Upper lobe of right lung (tissue), 1 donor: ENCODE data around the gene TMA7B. TPM values are rescaled to one million over a fixed set of nuclear protein-coding genes. Genes with fewer than 3 reads are reported as not detected.

Experiments used
- ATAC-seq: fragments of 200-7000 bp; cut with Tn5 transposase; one replicate; pipeline ENCODE4 v1.9.1; 2020; ENCODE audit warnings: mild to moderate bottlenecking, moderate library complexity
- DNase-seq: peaks from one replicate; pipeline ENCODE4 v3.0.0-alpha.2; 2020
- H3K27ac ChIP-seq: fragments of 200-600 bp; one replicate; pipeline ENCODE4 v1.8.0; 2022
- H3K27me3 ChIP-seq: fragments of 200-600 bp; one replicate; pipeline ENCODE4 v1.8.0; 2022; ENCODE audit warnings: mild to moderate bottlenecking
- H3K36me3 ChIP-seq: fragments of 200-600 bp; one replicate; pipeline ENCODE4 v1.8.0; 2022
- H3K4me1 ChIP-seq: fragments of 200-600 bp; one replicate; pipeline ENCODE4 v1.8.0; 2022
- H3K4me3 ChIP-seq: fragments of 200-600 bp; one replicate; pipeline ENCODE4 v1.8.0; 2022; ENCODE audit warnings: mild to moderate bottlenecking
- H3K9me3 ChIP-seq: fragments of 200-600 bp; one replicate; pipeline ENCODE4 v1.8.0; 2022
- CTCF ChIP-seq: fragments of 200-600 bp; IDR thresholded peaks from one replicate; pipeline ENCODE4 v1.8.0; 2022; ENCODE audit warnings: antibody characterized with exemption
- intact Hi-C: fragments of 100-400 bp; cut with DNase I; formaldehyde crosslinking; loops from one replicate; pipeline ENCODE4 v1.11.0; 2022
- total RNA-seq: library from RNA; stranded (reverse); fragmentation: NEBNext Ultra II Directional; extraction: Animal tissue kit (Norgen Biotek cat#: 25700); gene quantifications from one replicate; pipeline ENCODE4 v1.2.1, GENCODE V29; 2021
- donor health status: DM: no; HTN: yes; CAD: no; lungs with severe emphysema.

The TMA7B gene
- total RNA-seq, 1 donor from 2014 or later, result 0.69 TPM

DNA sequence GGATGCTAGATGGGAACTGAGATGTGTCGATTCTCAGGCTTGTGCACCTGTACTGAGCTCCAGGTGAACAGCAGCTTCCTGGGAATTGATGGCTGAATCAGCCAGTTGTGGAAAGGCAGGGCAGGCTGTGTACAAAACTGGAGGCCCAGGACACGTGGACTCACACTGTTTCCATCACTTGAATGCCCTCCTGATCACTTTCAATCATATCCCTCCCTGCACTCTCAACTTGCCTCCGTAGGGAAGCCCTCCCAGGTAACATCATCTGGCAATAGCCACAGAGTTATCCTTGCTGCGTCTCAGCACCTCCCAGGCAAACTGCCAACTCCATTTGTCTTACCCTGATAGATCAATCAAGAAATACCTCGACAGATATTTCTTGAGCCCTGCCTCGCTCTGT is 44.6 kb downstream of the TMA7B start:
- H3K27ac ChIP-seq, result no peak overlapping the region
- DNase-seq (no peak), ATAC-seq (no peak)
- no peaks in the 10 kb centered on the region for H3K36me3 ChIP-seq
- TF ChIP-seq CTCF, result no peak
- H3K27me3 ChIP-seq, result peaks cover 21% of the 10 kb centered on the region
- no peaks in the 10 kb centered on the region for H3K9me3 ChIP-seq
- no peaks in the 10 kb centered on the region for H3K4me1 ChIP-seq
- H3K4me3 ChIP-seq, result no peak overlapping the region
- intact Hi-C loops, result no loop called here

DNA sequence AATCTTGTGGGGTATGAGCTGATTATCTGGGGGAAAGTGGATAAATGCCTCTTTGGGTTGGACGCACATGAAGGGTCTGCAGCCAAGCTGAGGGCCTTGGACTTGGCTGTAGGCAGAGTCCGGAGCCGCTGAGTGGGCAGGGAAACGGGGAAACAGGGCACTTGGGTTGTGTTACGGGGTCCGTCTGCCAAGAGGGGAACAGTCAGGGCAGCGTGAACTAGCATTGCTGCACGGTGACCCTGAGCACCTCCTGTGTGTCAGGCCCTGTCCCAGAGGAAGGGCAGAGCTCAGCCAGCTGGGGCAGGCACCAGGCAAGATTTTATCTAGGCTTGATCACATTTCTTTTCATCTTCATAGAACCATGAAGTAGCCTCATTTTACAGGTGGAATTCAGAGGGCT is 46.4 kb downstream of the TMA7B start:
- Histone ChIP-seq H3K27me3 (peaks cover 37% of the 10 kb centered on the region), H3K4me1 (no peaks in the 10 kb centered on the region), H3K9me3 (no peaks in the 10 kb centered on the region), H3K27ac (no peak overlapping the region), H3K36me3 (no peaks in the 10 kb centered on the region), H3K4me3 (no peak overlapping the region)
- ATAC-seq (no peak), DNase-seq (no peak)
- TF ChIP-seq CTCF, result no peak
- intact Hi-C loops, result no loop called here

- intact Hi-C loops, result no loop called here
- Histone ChIP-seq H3K4me1 (no peaks in the 10 kb centered on the region), H3K4me3 (no peak overlapping the region), H3K27ac (no peak overlapping the region), H3K27me3 (peaks cover 42% of the 10 kb centered on the region), H3K36me3 (no peaks in the 10 kb centered on the region), H3K9me3 (no peaks in the 10 kb centered on the region)
- no peak for DNase-seq
- peak; percentile 81 for ATAC-seq
- TF ChIP-seq CTCF, result no peak
Observed at GRCh38 chr22:40007853-40008710, 47.9 kb downstream of the TMA7B start.

DNA sequence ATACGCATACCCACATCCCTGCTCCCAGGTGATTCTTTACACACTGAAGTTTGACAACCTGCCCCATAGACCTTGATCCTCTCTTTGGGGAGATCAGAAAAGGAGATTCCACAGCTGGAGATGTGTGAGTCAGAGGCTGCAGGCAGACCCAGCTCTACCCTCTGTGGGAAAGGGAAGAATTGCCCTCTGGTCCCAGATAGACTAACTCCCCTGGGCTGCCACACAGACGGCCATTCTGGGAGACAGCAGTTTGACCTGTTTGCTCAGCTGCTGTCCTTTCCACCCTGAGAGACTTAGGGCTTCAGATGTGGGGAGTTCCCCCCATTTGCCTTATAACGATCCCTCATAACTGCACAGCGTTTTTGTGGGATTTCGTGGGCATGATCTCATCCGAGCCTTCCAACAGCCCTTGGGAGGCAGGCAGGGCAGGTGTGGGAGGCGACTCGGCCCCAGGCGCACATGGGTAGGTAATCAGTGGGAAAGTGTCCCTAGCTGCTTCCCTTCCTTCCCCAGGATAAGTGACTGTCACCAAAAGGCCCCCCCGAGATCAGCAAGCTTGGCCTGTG is 48.6 kb downstream of the TMA7B start:
- DNase-seq, result no peak

GRCh38 chr22:40009292-40009774 is 49.1 kb downstream of the TMA7B start:
- H3K27me3 ChIP-seq, result peaks cover 42% of the 10 kb centered on the region
- intact Hi-C loops, result no loop called here
- no peak for ATAC-seq
- H3K27ac ChIP-seq, result no peak overlapping the region
- DNase-seq, result no peak
- H3K36me3 ChIP-seq, result no peaks in the 10 kb centered on the region
- no peak for TF ChIP-seq CTCF
- no peaks in the 10 kb centered on the region for H3K9me3 ChIP-seq
- H3K4me1 ChIP-seq, result no peaks in the 10 kb centered on the region
- no peak overlapping the region for H3K4me3 ChIP-seq

More for the DNA sequence above, 48.6 kb downstream of the TMA7B start:
- peaks cover 42% of the 10 kb centered on the region for H3K27me3 ChIP-seq
- H3K4me1 ChIP-seq, result no peaks in the 10 kb centered on the region
- H3K9me3 ChIP-seq, result no peaks in the 10 kb centered on the region
- no peaks in the 10 kb centered on the region for H3K36me3 ChIP-seq
- H3K4me3 ChIP-seq, result no peak overlapping the region
- H3K27ac ChIP-seq, result no peak overlapping the region
- no peak for ATAC-seq
- intact Hi-C loops, result no loop called here
- no peak for TF ChIP-seq CTCF
